GM21786 (cell line): Measurements from ENCODE around the gene BRD8.
"Not testable (repeated sequence)": the region's sequence is repeated elsewhere in the genome, so short reads cannot be mapped to it uniquely, and the experiment has no call there.

Experiments
- ATAC-seq: cut with Tn5 transposase; IDR thresholded peaks from one replicate; pipeline ENCODE4 v1.9.1; 2021; ENCODE audit not compliant: unreplicated experiment

The BRD8 gene

GRCh38 chr5:138169124-138169523 lies 9.3 kb downstream of the BRD8 start:
- no peak for ATAC-seq

GRCh38 chr5:138163721-138164120 lies 14.7 kb downstream of the BRD8 start:
- no peak for ATAC-seq

GRCh38 chr5:138160706-138161105 lies 17.7 kb downstream of the BRD8 start:
- no peak for ATAC-seq

- no peak for ATAC-seq
These were observed 18.8 kb downstream of the BRD8 start for GRCh38 chr5:138159666-138160065.

- no peak for ATAC-seq
These were observed 20.8 kb downstream of the BRD8 start for GRCh38 chr5:138157626-138158025.

GRCh38 chr5:138155977-138156376 lies 22.5 kb downstream of the BRD8 start:
- ATAC-seq: not testable (repeated sequence)

GRCh38 chr5:138149530-138149929 lies 28.9 kb downstream of the BRD8 start:
- no peak for ATAC-seq

GRCh38 chr5:138148811-138149210 lies 29.6 kb downstream of the BRD8 start:
- no peak for ATAC-seq

- not testable (repeated sequence) for ATAC-seq
These were observed 34.9 kb downstream of the BRD8 start for GRCh38 chr5:138143578-138143977.

- ATAC-seq: no peak
These were observed 36.7 kb downstream of the BRD8 start for GRCh38 chr5:138141734-138142133.

GRCh38 chr5:138140268-138140667 lies 38.2 kb downstream of the BRD8 start:
- ATAC-seq: no peak

GRCh38 chr5:138139781-138140090 lies 38.7 kb downstream of the BRD8 start:
- no peak for ATAC-seq

- no peak for ATAC-seq
These were observed 39.3 kb downstream of the BRD8 start, which contains the start of gene NME5 for GRCh38 chr5:138138949-138139780. TSS of gene NME5 (minus strand) at chr5:138139428. CDS start at chr5:138138780, 648 bp downstream.

GRCh38 chr5:138132543-138132942 lies 45.9 kb downstream of the BRD8 start:
- no peak for ATAC-seq

- ATAC-seq: no peak
These were observed 49.1 kb downstream of the BRD8 start for GRCh38 chr5:138129347-138129746.

GRCh38 chr5:138128334-138128733 lies 50.1 kb downstream of the BRD8 start:
- no peak for ATAC-seq

GRCh38 chr5:138115254-138115653 lies 63.2 kb downstream of the BRD8 start:
- no peak for ATAC-seq

GRCh38 chr5:138111937-138112336 lies 66.5 kb downstream of the BRD8 start:
- ATAC-seq: no peak

GRCh38 chr5:138111181-138111580 lies 67.2 kb downstream of the BRD8 start:
- no peak for ATAC-seq

GRCh38 chr5:138110266-138110963 lies 68.0 kb downstream of the BRD8 start:
- no peak for ATAC-seq

- ATAC-seq: no peak
These were observed 68.8 kb downstream of the BRD8 start for GRCh38 chr5:138109463-138110265.

GRCh38 chr5:138107213-138107612 lies 71.2 kb downstream of the BRD8 start:
- no peak for ATAC-seq
